Endothelial cell of umbilical vein (primary cell): ENCODE results near the gene AUTS2.

Experiments
- CTCF ChIP-seq, 2 donors: IDR thresholded peaks; 1 replicate in 1 of 2; 2 replicates in 1 of 2; pipeline ENCODE4 v1.5.1; 2011; ENCODE audit warnings: low read length in 2 of 2, mild to moderate bottlenecking in 2 of 2, moderate library complexity in 2 of 2, control low read depth in 1 of 2, inconsistent platforms in 1 of 2, low read depth in 1 of 2; ENCODE audit not compliant: insufficient read depth in 1 of 2; ENCODE audit errors: extremely low read depth in 1 of 2
- MYC ChIP-seq: IDR thresholded peaks from one replicate; pipeline ENCODE4 v1.6.1; 2011; ENCODE audit warnings: mild to moderate bottlenecking, low read depth, low read length
- POLR2A ChIP-seq: IDR thresholded peaks from 2 replicates; pipeline ENCODE4 v1.6.1; 2012; ENCODE audit warnings: low read depth, mild to moderate bottlenecking, control low read depth, low read length

- no peak for TF ChIP-seq POLR2A
- TF ChIP-seq CTCF (IDR thresholded peaks at IDR 0.05; ENCODE audit: extremely low read depth in 1 of 2, insufficient read depth in 1 of 2, low read depth in 1 of 2, low read length in 2 of 2): no peak
- TF ChIP-seq MYC: no peak
Measured at GRCh38 chr7:70060298-70061068, 462.2 kb downstream of the AUTS2 start.
